ENCODE data around the gene GSTO1.

The GSTO1 gene

GRCh38 chr10:104276192-104276591 lies 21.5 kb downstream of the GSTO1 start:
- H3K4me3 ChIP-seq (ENCODE audit: low read length): no peak overlapping the region
- TF ChIP-seq, protein P1, sequence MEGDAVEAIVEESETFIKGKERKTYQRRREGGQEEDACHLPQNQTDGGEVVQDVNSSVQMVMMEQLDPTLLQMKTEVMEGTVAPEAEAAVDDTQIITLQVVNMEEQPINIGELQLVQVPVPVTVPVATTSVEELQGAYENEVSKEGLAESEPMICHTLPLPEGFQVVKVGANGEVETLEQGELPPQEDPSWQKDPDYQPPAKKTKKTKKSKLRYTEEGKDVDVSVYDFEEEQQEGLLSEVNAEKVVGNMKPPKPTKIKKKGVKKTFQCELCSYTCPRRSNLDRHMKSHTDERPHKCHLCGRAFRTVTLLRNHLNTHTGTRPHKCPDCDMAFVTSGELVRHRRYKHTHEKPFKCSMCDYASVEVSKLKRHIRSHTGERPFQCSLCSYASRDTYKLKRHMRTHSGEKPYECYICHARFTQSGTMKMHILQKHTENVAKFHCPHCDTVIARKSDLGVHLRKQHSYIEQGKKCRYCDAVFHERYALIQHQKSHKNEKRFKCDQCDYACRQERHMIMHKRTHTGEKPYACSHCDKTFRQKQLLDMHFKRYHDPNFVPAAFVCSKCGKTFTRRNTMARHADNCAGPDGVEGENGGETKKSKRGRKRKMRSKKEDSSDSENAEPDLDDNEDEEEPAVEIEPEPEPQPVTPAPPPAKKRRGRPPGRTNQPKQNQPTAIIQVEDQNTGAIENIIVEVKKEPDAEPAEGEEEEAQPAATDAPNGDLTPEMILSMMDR (conservative IDR thresholded peaks at IDR 0.05; ENCODE audit: low read length): no peak
- no peak for DNase-seq (ENCODE audit: low read depth)

DNA sequence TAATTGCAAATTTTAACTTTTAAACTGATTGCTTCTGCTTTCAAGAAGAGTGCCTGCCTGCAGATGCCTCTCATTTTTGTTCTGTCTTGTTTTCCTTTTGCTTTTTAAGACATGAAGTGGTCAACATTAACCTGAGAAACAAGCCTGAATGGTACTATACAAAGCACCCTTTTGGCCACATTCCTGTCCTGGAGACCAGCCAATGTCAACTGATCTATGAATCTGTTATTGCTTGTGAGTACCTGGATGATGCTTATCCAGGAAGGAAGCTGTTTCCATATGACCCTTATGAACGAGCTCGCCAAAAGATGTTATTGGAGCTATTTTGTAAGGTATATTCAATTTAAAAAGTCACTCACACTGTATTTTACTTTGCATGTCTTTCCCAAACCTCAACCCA lies 23.1 kb downstream of the GSTO1 start:
- no peak for DNase-seq (ENCODE audit: low read depth)
- TF ChIP-seq, protein P1 (conservative IDR thresholded peaks at IDR 0.05; ENCODE audit: low read length): no peak
- no peak overlapping the region for H3K4me3 ChIP-seq (ENCODE audit: low read length)

- TF ChIP-seq, protein P1 (conservative IDR thresholded peaks at IDR 0.05; ENCODE audit: low read length): no peak
- DNase-seq (ENCODE audit: low read depth): no peak
- no peak overlapping the region for H3K4me3 ChIP-seq (ENCODE audit: low read length)
These were observed 25.0 kb downstream of the GSTO1 start for GRCh38 chr10:104279550-104280259.

DNA sequence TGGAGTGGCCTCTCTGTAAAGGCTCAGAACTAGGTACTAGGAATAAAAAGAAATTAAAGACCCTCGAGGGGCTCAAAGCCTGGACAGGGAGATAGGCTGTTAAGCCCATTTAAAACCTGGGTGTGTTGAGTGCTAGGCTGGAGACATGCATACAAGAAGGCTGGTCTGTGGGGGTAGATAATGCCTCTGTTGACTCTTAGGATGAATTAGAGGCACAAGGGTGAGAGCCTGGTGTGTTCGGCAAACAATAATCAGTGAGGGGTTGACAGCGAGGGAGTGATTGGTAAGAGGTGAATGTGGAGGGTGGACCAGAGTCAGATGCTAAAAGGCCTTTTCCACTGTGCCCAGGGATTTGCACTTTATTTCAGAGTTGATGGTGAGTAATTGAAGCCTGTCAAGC lies 27.0 kb downstream of the GSTO1 start:
- TF ChIP-seq, protein P1 (conservative IDR thresholded peaks at IDR 0.05; ENCODE audit: low read length): no peak
- no peak for DNase-seq (ENCODE audit: low read depth)
- H3K4me3 ChIP-seq (ENCODE audit: low read length): no peak overlapping the region

GRCh38 chr10:104284846-104285245 lies 30.2 kb downstream of the GSTO1 start:
- TF ChIP-seq, protein P1 (conservative IDR thresholded peaks at IDR 0.05; ENCODE audit: low read length): no peak
- no peak for DNase-seq (ENCODE audit: low read depth)
- no peak overlapping the region for H3K4me3 ChIP-seq (ENCODE audit: low read length)

DNA sequence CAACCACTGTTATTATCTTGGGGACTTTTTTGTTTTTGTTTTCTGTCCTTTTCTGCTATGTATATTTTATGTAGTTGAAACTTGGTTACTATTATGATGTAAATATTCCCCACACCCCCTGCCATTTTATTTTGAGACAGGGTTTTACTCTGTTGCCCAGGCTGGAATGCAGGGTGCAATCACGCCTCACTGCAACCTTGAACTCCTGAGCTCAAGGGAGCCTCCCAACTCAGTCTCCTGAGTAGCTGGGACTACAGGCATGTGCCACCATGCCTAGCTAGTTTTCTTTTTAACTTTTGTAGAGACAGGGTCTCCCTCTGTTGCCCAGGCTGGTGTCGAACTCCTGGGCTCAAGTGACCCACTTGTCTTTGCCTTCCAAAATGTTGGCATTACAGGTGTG lies 32.2 kb downstream of the GSTO1 start:
- no peak overlapping the region for H3K4me3 ChIP-seq (ENCODE audit: low read length)
- TF ChIP-seq, protein P1 (conservative IDR thresholded peaks at IDR 0.05; ENCODE audit: low read length): no peak
- DNase-seq (ENCODE audit: low read depth): no peak

- TF ChIP-seq, protein P1 (conservative IDR thresholded peaks at IDR 0.05; ENCODE audit: low read length): no peak
- H3K4me3 ChIP-seq (ENCODE audit: low read length): no peak overlapping the region
- no peak for DNase-seq (ENCODE audit: low read depth)
These were observed 33.7 kb downstream of the GSTO1 start for GRCh38 chr10:104288355-104288754.
